ENCODE results near the gene PIGQ. TPM values are rescaled to one million over a fixed set of nuclear protein-coding genes. Genes with fewer than 3 reads are reported as not detected.
A peak's percentile ranks its signal among the peaks of the same experiment; 100 is the strongest.

The PIGQ gene
- total RNA-seq: 10 to 100 TPM; 76.5 to 83.1 TPM

- TF ChIP-seq CTCF (IDR thresholded peaks at IDR 0.05): no peak
- no peak for TF ChIP-seq POLR2A (IDR thresholded peaks at IDR 0.05)
- intact Hi-C loops (cut with DNase I): no loop called here
- Histone ChIP-seq H3K4me1 (peaks cover 34% of the 10 kb centered on the region), H3K9me3 (no peaks in the 10 kb centered on the region), H3K27ac (peak within 1 kb of the TSS in 3 of 4 donors; percentile 3 to 85 (median 77)), H3K4me3 (peak within 1 kb of the TSS; percentile 66 to 96), H3K36me3 (replicated peaks in 1 of 2; ENCODE audit: insufficient read depth in 1 of 2, low read depth in 2 of 2) (peaks cover 0 to 6% of the 10 kb centered on the region in 2 donors), H3K27me3 (no peaks in the 10 kb centered on the region)
- ATAC-seq: peak; percentile 87
- 3 to 4% methylated on average over 11 to 34 of the region's 87 CpGs for WGBS, 2 donors
- DNase-seq: peak; percentile 65 to 76 (median 70)
These were observed at the start of gene PIGQ for GRCh38 chr16:569445-570254. Gene PIGQ, plus strand, starts transcription at chr16:569968. Its CDS starts 4,107 bp downstream, at chr16:574075.

- intact Hi-C loops (cut with DNase I): no loop called here
- Histone ChIP-seq H3K27ac (no peak overlapping the region), H3K4me3 (no peak overlapping the region), H3K36me3 (replicated peaks in 1 of 2; ENCODE audit: insufficient read depth in 1 of 2, low read depth in 2 of 2) (peaks cover 0 to 12% of the 10 kb centered on the region in 2 donors), H3K4me1 (peaks cover 20% of the 10 kb centered on the region), H3K27me3 (no peaks in the 10 kb centered on the region), H3K9me3 (no peaks in the 10 kb centered on the region)
- WGBS, 2 donors: 92% methylated on average over 9 to 11 of the region's 13 CpGs
- no peak for DNase-seq
- no peak for ATAC-seq
- no peak for TF ChIP-seq POLR2A (IDR thresholded peaks at IDR 0.05)
- no peak for TF ChIP-seq CTCF (IDR thresholded peaks at IDR 0.05)
These were observed 48.9 kb upstream of the PIGQ start for GRCh38 chr16:520847-521246.

- Histone ChIP-seq H3K9me3 (no peaks in the 10 kb centered on the region), H3K27me3 (no peaks in the 10 kb centered on the region), H3K4me1 (peaks cover 28% of the 10 kb centered on the region), H3K36me3 (replicated peaks in 1 of 2; ENCODE audit: insufficient read depth in 1 of 2, low read depth in 2 of 2) (peaks cover 0 to 8% of the 10 kb centered on the region in 2 donors), H3K27ac (no peak overlapping the region), H3K4me3 (no peak overlapping the region)
- peak in 2 of 7 experiments; percentile 15 to 33 for TF ChIP-seq CTCF (IDR thresholded peaks at IDR 0.05)
- no peak for TF ChIP-seq POLR2A (IDR thresholded peaks at IDR 0.05)
- intact Hi-C loops (cut with DNase I): no loop called here
- DNase-seq (peak in 1 of 4 donors; percentile 52), ATAC-seq (no peak)
- WGBS, 2 donors: 80 to 89% methylated on average over 9 to 33 of the region's 34 CpGs
These were observed 48.2 kb upstream of the PIGQ start for GRCh38 chr16:521381-522210.

GRCh38 chr16:522320-523096 lies 47.3 kb upstream of the PIGQ start:
- peaks cover 32% of the 10 kb centered on the region for H3K4me1 ChIP-seq
- no peak overlapping the region for H3K27ac ChIP-seq
- H3K27me3 ChIP-seq: no peaks in the 10 kb centered on the region
- no peak overlapping the region for H3K4me3 ChIP-seq
- no peaks in the 10 kb centered on the region for H3K9me3 ChIP-seq
- DNase-seq: no peak
- TF ChIP-seq POLR2A (IDR thresholded peaks at IDR 0.05) (no peak), CTCF (IDR thresholded peaks at IDR 0.05) (no peak)
- intact Hi-C loops (cut with DNase I): no loop called here
- H3K36me3 ChIP-seq (replicated peaks in 1 of 2; ENCODE audit: insufficient read depth in 1 of 2, low read depth in 2 of 2): peaks cover 0 to 8% of the 10 kb centered on the region in 2 donors
- ATAC-seq: no peak
- 77 to 84% methylated on average over 14 to 23 of the region's 23 CpGs for WGBS, 2 donors
